GM21367 (cell line): ENCODE data around the gene BMP4.
"Not testable (repeated sequence)": the region's sequence is repeated elsewhere in the genome, so short reads cannot be mapped to it uniquely, and the experiment has no call there.

Source experiments
- ATAC-seq: cut with Tn5 transposase; IDR thresholded peaks from one replicate; pipeline ENCODE4 v1.9.1; 2021; ENCODE audit not compliant: unreplicated experiment

BMP4 gene

GRCh38 chr14:53956427-53957201, at the start of gene BMP4:
Gene BMP4 (minus strand): TSS chr14:53956825. CDS start chr14:53952222, 4,603 bp downstream.
- ATAC-seq, result no peak

- no peak for ATAC-seq
These were observed 46.4 kb upstream of the BMP4 start for GRCh38 chr14:54003064-54003463.

- ATAC-seq, result no peak
These were observed 46.0 kb upstream of the BMP4 start for GRCh38 chr14:54002653-54003052.

GRCh38 chr14:54001189-54001878, 44.7 kb upstream of the BMP4 start:
- ATAC-seq, result no peak

GRCh38 chr14:54000341-54000811, 43.8 kb upstream of the BMP4 start:
- ATAC-seq, result no peak

GRCh38 chr14:53999061-53999488, 42.5 kb upstream of the BMP4 start:
- no peak for ATAC-seq

- ATAC-seq, result no peak
These were observed 39.4 kb upstream of the BMP4 start for GRCh38 chr14:53996041-53996440.

GRCh38 chr14:53993920-53994607, 37.4 kb upstream of the BMP4 start:
- no peak for ATAC-seq

GRCh38 chr14:53990978-53991377, 34.4 kb upstream of the BMP4 start:
- ATAC-seq, result no peak

GRCh38 chr14:53986718-53987117, 30.1 kb upstream of the BMP4 start:
- ATAC-seq, result not testable (repeated sequence)

GRCh38 chr14:53984958-53985357, 28.3 kb upstream of the BMP4 start:
- ATAC-seq, result not testable (repeated sequence)

- no peak for ATAC-seq
These were observed 26.5 kb upstream of the BMP4 start for GRCh38 chr14:53983112-53983511.

GRCh38 chr14:53982546-53982945, 25.9 kb upstream of the BMP4 start:
- no peak for ATAC-seq

GRCh38 chr14:53979747-53980642, 23.4 kb upstream of the BMP4 start:
- ATAC-seq, result no peak

GRCh38 chr14:53979113-53979681, 22.6 kb upstream of the BMP4 start:
- no peak for ATAC-seq

GRCh38 chr14:53978194-53978593, 21.6 kb upstream of the BMP4 start:
- no peak for ATAC-seq

- no peak for ATAC-seq
These were observed 18.8 kb upstream of the BMP4 start for GRCh38 chr14:53975444-53975843.

GRCh38 chr14:53971521-53971920, 14.9 kb upstream of the BMP4 start:
- ATAC-seq, result no peak

GRCh38 chr14:53969326-53969725, 12.7 kb upstream of the BMP4 start:
- ATAC-seq, result no peak

GRCh38 chr14:53968726-53969125, 12.1 kb upstream of the BMP4 start:
- no peak for ATAC-seq
